GM10248 (cell line): ENCODE measurements around the gene TYK2.

Experiments used
- CTCF ChIA-PET: fragments of 300-600 bp; sonication (Branson Sonifier 250); formaldehyde crosslinking; extraction: SDS; loops from one replicate; lab custom pipeline; 2021; ENCODE audit warnings: antibody characterized with exemption; lab: Yijun Ruan, JAX
- POLR2A ChIA-PET: fragments of 350-650 bp; sonication (Branson Sonifier 250); formaldehyde crosslinking; extraction: SDS; loops from one replicate; lab custom pipeline; 2020; ENCODE audit warnings: antibody characterized with exemption; lab: Yijun Ruan, JAX
- DNase-seq: peaks from one replicate; pipeline ENCODE4 v3.0.0; 2012; ENCODE audit errors: extremely low spot score
- TF ChIP-seq, protein P1 (sequence below): IDR thresholded peaks from 2 replicates; pipeline ENCODE4 v1.5.1; 2012; ENCODE audit warnings: mild to moderate bottlenecking, low read depth; ENCODE audit errors: extremely low read depth, missing control alignments, control extremely low read depth

The TYK2 gene

DNA sequence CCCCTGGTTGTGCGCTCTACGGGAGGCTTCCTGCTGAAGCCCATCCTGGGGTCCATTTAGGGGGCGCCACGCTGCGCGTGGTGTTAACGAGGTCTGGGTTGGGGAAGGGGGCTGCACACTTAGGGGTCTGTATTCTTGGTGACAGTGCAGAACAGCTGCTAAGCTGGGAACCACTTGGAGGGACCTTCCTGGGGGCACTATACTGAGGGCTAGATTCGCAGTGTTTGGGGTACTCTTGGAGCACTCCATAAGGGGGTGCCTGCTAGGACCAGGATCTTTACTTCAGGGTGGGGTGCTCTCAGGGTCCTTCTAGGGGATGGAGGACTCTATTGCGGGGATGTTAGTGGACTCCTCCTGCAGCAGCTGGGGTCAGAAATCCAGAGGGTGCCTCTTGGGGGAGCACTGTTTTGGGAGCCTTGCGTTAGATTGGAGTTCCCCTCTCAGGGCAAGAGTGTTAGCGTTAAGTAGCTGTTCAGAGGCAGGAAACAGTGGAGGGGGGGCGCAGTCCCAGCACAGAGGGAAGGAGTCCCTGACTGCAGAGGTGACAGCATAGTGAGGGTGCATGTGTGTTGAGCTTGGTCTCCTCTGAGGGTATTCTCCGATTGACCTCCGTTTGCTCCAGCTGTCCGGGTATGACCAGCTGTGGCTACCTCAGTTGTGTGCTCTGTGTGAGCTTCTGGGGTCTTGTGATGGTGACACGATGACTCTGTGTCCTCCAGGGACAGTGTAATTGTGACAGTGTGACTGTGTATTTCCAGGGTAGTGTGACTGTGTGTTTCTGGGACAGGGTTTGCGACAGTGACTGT is 41.1 kb upstream of the TYK2 start:
- DNase-seq, result peak; percentile 21
- ChIA-PET CTCF (interaction anchor here (0.7 to 29.5 kb wide), 9 partner anchors 8 to 451 kb away, joined by 3 to 979 read pairs (median 3); partner anchors contain the start of genes CDC37, ICAM1 and TYK2), POLR2A (interaction anchor here (1.1 kb wide), 1 partner anchor 9 kb away, joined by 3 read pairs; no protein-coding TSS in a partner anchor)
- TF ChIP-seq, protein P1, sequence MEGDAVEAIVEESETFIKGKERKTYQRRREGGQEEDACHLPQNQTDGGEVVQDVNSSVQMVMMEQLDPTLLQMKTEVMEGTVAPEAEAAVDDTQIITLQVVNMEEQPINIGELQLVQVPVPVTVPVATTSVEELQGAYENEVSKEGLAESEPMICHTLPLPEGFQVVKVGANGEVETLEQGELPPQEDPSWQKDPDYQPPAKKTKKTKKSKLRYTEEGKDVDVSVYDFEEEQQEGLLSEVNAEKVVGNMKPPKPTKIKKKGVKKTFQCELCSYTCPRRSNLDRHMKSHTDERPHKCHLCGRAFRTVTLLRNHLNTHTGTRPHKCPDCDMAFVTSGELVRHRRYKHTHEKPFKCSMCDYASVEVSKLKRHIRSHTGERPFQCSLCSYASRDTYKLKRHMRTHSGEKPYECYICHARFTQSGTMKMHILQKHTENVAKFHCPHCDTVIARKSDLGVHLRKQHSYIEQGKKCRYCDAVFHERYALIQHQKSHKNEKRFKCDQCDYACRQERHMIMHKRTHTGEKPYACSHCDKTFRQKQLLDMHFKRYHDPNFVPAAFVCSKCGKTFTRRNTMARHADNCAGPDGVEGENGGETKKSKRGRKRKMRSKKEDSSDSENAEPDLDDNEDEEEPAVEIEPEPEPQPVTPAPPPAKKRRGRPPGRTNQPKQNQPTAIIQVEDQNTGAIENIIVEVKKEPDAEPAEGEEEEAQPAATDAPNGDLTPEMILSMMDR, result peak; percentile 5

DNA sequence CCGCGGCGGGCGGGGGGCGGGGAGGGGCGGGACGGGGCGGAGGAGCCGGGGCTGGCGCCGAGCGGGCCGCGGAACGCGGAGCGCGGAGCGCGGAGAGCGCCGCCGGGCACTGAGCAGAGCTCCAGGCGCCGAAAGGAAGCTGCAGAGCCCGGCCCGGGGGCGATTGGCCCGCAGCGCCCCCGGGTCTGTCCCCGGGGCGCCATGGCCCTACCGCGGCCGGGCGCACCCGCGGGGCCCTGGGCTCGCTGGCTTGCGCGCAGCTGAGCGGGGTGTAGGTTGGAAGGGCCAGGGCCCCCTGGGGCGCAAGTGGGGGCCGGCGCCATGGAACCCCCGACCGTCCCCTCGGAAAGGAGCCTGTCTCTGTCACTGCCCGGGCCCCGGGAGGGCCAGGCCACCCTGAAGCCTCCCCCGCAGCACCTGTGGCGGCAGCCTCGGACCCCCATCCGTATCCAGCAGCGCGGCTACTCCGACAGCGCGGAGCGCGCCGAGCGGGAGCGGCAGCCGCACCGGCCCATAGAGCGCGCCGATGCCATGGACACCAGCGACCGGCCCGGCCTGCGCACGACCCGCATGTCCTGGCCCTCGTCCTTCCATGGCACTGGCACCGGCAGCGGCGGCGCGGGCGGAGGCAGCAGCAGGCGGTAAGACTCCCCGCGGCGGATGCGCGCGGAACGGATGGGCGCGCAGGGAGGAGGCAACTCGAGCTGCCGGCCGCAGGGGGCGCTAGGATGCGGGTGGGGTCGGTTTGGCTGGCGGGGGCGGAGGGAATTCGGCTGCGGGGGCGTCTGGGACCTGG is 40.3 kb upstream of the TYK2 start, which contains the start of gene PDE4A:
PDE4A (plus strand) TSS at position 95 of the 796 bp plus-strand sequence; CDS start at position 322, 227 bp downstream.
- POLR2A ChIA-PET, result interaction anchor here (1.1 kb wide), 1 partner anchor 8 kb away, joined by 3 read pairs; no protein-coding TSS in a partner anchor
- CTCF ChIA-PET, result interaction anchor here (0.7 to 29.5 kb wide), 7 partner anchors 9 to 452 kb away, joined by 3 to 979 read pairs (median 5); partner anchors contain the start of genes CDC37 and ICAM1
- peak; percentile 58 for DNase-seq

DNA sequence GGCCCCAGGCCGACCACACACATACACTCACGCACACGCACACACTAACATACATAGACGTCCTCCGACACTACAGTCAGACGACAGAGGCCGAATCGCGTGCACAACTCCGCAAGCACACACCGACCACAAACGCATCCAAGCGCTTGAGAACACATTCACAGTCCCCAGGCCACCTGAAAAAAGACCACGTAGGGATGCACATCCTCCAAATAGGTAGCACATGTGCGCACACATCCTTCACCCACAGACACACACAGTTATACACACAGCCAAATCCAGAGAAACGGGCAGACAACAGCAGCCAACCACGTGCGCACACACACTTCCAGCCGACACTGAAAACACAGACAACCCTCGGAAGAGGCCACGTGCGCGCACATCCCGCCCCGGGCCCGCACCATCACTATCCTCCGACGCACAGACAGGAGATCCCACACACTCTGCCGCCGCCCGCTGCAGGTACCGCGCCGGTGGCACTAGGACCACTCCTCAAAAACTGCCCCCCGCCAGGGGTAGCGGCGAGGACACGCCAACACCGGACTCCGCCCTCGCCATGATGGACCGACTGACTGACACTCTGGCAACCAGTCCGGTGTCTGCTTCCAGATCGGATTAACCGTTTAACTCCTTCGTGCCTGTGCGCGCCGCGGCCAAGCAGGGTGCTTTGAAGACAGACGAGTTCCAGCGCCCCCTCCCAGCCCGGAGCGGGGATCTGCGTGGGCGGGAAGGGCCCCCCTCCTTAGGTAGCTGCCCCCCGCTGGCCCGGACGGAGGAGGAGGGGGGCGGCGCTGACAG is 39.5 kb upstream of the TYK2 start:
- TF ChIP-seq, protein P1, result no peak
- DNase-seq, result peak; percentile 57
- ChIA-PET POLR2A (no interaction called here), CTCF (interaction anchor here (1.6 to 29.5 kb wide), 5 partner anchors 4 to 37 kb away, joined by 4 to 979 read pairs (median 9); partner anchors contain the start of genes CDC37 and PDE4A)

More for the DNA sequence above, 40.3 kb upstream of the TYK2 start, which contains the start of gene PDE4A:
- TF ChIP-seq, protein P1, result peak; percentile 73

DNA sequence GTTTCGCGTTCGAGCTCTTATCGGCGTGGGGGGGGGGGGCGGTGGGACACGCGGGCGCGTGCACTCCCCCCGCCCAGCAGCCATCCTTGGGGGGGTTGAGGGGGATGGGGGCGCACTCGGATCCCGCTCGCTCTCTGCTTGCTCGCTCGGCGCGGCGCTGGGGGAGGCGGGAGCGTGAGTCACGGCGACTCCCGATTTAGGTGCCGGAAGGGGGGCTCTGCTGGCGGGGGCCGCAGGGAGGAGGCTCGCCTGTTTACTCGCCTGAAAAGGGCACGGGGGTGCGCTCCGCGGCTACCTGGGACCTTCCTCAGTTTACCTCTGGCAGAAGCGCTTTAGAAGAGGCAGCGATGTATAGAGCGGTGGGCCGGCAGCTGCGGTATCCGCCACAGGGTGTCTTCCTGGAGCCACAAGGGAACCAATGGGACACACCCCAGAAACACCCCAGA is 38.9 kb upstream of the TYK2 start:
- DNase-seq, result no peak
- TF ChIP-seq, protein P1, result no peak

DNA sequence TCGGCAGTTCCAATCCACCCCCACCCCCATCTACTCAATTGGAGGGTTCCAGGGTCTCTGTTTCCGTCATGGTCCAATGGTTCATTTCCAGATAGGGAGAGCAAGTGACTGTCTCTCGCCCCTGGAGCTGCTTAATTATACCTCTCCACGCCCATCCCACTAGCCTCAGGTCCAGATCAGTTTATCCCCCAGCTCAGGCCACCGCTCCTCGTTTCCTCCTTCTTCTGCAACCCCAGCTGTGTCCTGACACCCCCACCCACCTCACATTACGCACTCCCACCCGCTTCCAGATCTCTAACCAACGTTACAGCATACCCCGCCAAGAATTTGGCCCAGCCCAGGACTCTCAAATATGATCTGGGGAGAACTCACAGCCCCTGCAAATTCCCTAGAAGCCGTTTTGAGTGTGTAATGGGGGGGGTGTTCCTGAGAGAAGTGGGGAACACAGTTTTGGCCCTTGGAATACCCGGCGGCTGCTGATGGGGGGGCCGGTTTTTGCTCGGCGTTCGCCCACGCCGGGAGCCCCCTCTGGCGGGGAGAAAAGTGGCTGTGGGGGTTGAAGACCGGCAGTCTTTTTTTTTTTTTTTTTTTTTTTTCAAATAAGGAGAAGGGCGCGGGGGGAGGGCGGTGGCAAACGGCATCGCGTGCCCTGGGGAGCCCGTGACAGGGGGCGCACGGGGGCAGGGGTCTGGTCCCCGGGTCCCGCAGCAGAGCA is 38.3 kb upstream of the TYK2 start:
- CTCF ChIA-PET, result interaction anchor here (0.7 to 29.5 kb wide), 14 partner anchors 5 to 235 kb away, joined by 3 to 979 read pairs (median 4); partner anchors contain the start of genes CDC37, ICAM5, PDE4A and TYK2
- TF ChIP-seq, protein P1, result peak; percentile 13
- DNase-seq, result no peak
- POLR2A ChIA-PET, result interaction anchor here (0.6 to 1.4 kb wide), 4 partner anchors 9 to 313 kb away, joined by 3 to 13 read pairs (median 3); partner anchors contain the start of gene CDC37

More for the DNA sequence above, 38.9 kb upstream of the TYK2 start:
- ChIA-PET POLR2A (interaction anchor here (0.6 to 1.4 kb wide), 2 partner anchors 9 to 313 kb away, joined by 3 to 13 read pairs; no protein-coding TSS in a partner anchor), CTCF (interaction anchor here (1.8 to 29.5 kb wide), 4 partner anchors 5 to 140 kb away, joined by 4 to 979 read pairs (median 492); partner anchors contain the start of genes CDC37 and PDE4A)
